Activated CD4-positive, alpha-beta memory T cell treated with anti-CD3 and anti-CD28 coated beads, Interleukin-2, amount 10 ng/mL, durations not matched to agents 7 days and 5 days (primary cell): Measurements from ENCODE around the gene CDH4. TPM values are rescaled to one million over a fixed set of nuclear protein-coding genes. Genes with fewer than 3 reads are reported as not detected.

ENCODE experiments used
- CTCF ChIA-PET: fragments of 350-600 bp; sonication (Branson Sonifier 250); formaldehyde crosslinking; loops from one replicate; lab custom pipeline; 2021; ENCODE audit warnings: antibody characterized with exemption, inconsistent platforms; lab: Charles Lee
- POLR2A ChIA-PET: fragments of 350-600 bp; sonication (Branson Sonifier 250); formaldehyde crosslinking; loops from one replicate; lab custom pipeline; 2021; ENCODE audit warnings: antibody characterized with exemption; lab: Charles Lee
- DNase-seq: peaks from one replicate; pipeline ENCODE4 v3.0.0-alpha.2; 2020
- H3K27ac Mint-ChIP-seq: one replicate; pipeline ENCODE4 v1.8.0; 2021; ENCODE audit warnings: mild to moderate bottlenecking, mixed read lengths
- H3K27me3 Mint-ChIP-seq: one replicate; pipeline ENCODE4 v1.8.0; 2021; ENCODE audit warnings: mixed read lengths
- H3K36me3 Mint-ChIP-seq: one replicate; pipeline ENCODE4 v1.8.0; 2021; ENCODE audit warnings: low read depth, mixed read lengths
- H3K4me1 Mint-ChIP-seq: one replicate; pipeline ENCODE4 v1.8.0; 2021; ENCODE audit warnings: mixed read lengths
- H3K4me3 Mint-ChIP-seq: one replicate; pipeline ENCODE4 v1.8.0; 2021; ENCODE audit warnings: mild to moderate bottlenecking, mixed read lengths
- H3K9me3 Mint-ChIP-seq: one replicate; pipeline ENCODE4 v1.8.0; 2021; ENCODE audit warnings: mixed read lengths
- total RNA-seq, 2 experiments: library from RNA; stranded (reverse); gene quantifications; one replicate each; pipeline ENCODE4 v1.2.3, GENCODE V29; 2021

The CDH4 gene
- total RNA-seq, 2 experiments from 2014 or later: 0.15 to 0.20 TPM

- Mint-ChIP-seq H3K4me3 (no peak overlapping the region), H3K4me1 (no peaks in the 10 kb centered on the region), H3K36me3 (no peaks in the 10 kb centered on the region), H3K27ac (no peak overlapping the region), H3K27me3 (no peaks in the 10 kb centered on the region), H3K9me3 (no peaks in the 10 kb centered on the region)
- no peak for DNase-seq
- CTCF ChIA-PET: no interaction called here
- POLR2A ChIA-PET: no interaction called here
Observed at GRCh38 chr20:61561111-61561830, 309.2 kb downstream of the CDH4 start.

GRCh38 chr20:61562491-61562890, 310.4 kb downstream of the CDH4 start:
- H3K4me3 Mint-ChIP-seq: no peak overlapping the region
- ChIA-PET POLR2A (no interaction called here), CTCF (no interaction called here)
- H3K27me3 Mint-ChIP-seq: no peaks in the 10 kb centered on the region
- no peaks in the 10 kb centered on the region for H3K36me3 Mint-ChIP-seq
- H3K9me3 Mint-ChIP-seq: no peaks in the 10 kb centered on the region
- H3K4me1 Mint-ChIP-seq: no peaks in the 10 kb centered on the region
- DNase-seq: no peak
- H3K27ac Mint-ChIP-seq: no peak overlapping the region

- no peak overlapping the region for H3K27ac Mint-ChIP-seq
- DNase-seq: no peak
- POLR2A ChIA-PET: no interaction called here
- H3K9me3 Mint-ChIP-seq: no peaks in the 10 kb centered on the region
- H3K27me3 Mint-ChIP-seq: no peaks in the 10 kb centered on the region
- no peaks in the 10 kb centered on the region for H3K4me1 Mint-ChIP-seq
- H3K36me3 Mint-ChIP-seq: no peaks in the 10 kb centered on the region
- CTCF ChIA-PET: no interaction called here
- no peak overlapping the region for H3K4me3 Mint-ChIP-seq
Observed at GRCh38 chr20:61562897-61563504, 310.9 kb downstream of the CDH4 start.

GRCh38 chr20:61564628-61565027, 312.6 kb downstream of the CDH4 start:
- Mint-ChIP-seq H3K4me1 (no peaks in the 10 kb centered on the region), H3K27ac (no peak overlapping the region), H3K36me3 (no peaks in the 10 kb centered on the region), H3K27me3 (no peaks in the 10 kb centered on the region), H3K4me3 (no peak overlapping the region), H3K9me3 (no peaks in the 10 kb centered on the region)
- ChIA-PET POLR2A (no interaction called here), CTCF (no interaction called here)
- no peak for DNase-seq

- Mint-ChIP-seq H3K27me3 (no peaks in the 10 kb centered on the region), H3K4me1 (no peaks in the 10 kb centered on the region), H3K9me3 (no peaks in the 10 kb centered on the region), H3K4me3 (no peak overlapping the region), H3K27ac (no peak overlapping the region), H3K36me3 (no peaks in the 10 kb centered on the region)
- POLR2A ChIA-PET: no interaction called here
- CTCF ChIA-PET: no interaction called here
- DNase-seq: no peak
Observed at GRCh38 chr20:61565791-61566190, 313.7 kb downstream of the CDH4 start.

- DNase-seq: no peak
- Mint-ChIP-seq H3K9me3 (no peaks in the 10 kb centered on the region), H3K27ac (no peak overlapping the region), H3K4me3 (no peak overlapping the region), H3K27me3 (no peaks in the 10 kb centered on the region), H3K4me1 (no peaks in the 10 kb centered on the region), H3K36me3 (no peaks in the 10 kb centered on the region)
- ChIA-PET POLR2A (no interaction called here), CTCF (no interaction called here)
Observed at GRCh38 chr20:61566691-61567090, 314.6 kb downstream of the CDH4 start.

- CTCF ChIA-PET: no interaction called here
- Mint-ChIP-seq H3K9me3 (no peaks in the 10 kb centered on the region), H3K27ac (no peak overlapping the region), H3K4me3 (no peak overlapping the region), H3K36me3 (no peaks in the 10 kb centered on the region), H3K27me3 (no peaks in the 10 kb centered on the region), H3K4me1 (no peaks in the 10 kb centered on the region)
- no peak for DNase-seq
- POLR2A ChIA-PET: no interaction called here
Observed at GRCh38 chr20:61567204-61567603, 315.1 kb downstream of the CDH4 start.

GRCh38 chr20:61569825-61570224, 317.8 kb downstream of the CDH4 start:
- no peaks in the 10 kb centered on the region for H3K27me3 Mint-ChIP-seq
- CTCF ChIA-PET: no interaction called here
- DNase-seq: no peak
- H3K27ac Mint-ChIP-seq: no peak overlapping the region
- H3K36me3 Mint-ChIP-seq: no peaks in the 10 kb centered on the region
- no peak overlapping the region for H3K4me3 Mint-ChIP-seq
- H3K4me1 Mint-ChIP-seq: no peaks in the 10 kb centered on the region
- POLR2A ChIA-PET: no interaction called here
- H3K9me3 Mint-ChIP-seq: no peaks in the 10 kb centered on the region

GRCh38 chr20:61570646-61571195, 318.7 kb downstream of the CDH4 start:
- Mint-ChIP-seq H3K27me3 (no peaks in the 10 kb centered on the region), H3K36me3 (no peaks in the 10 kb centered on the region), H3K9me3 (no peaks in the 10 kb centered on the region), H3K4me1 (no peaks in the 10 kb centered on the region), H3K4me3 (no peak overlapping the region), H3K27ac (no peak overlapping the region)
- ChIA-PET CTCF (no interaction called here), POLR2A (no interaction called here)
- DNase-seq: no peak

- DNase-seq: no peak
- Mint-ChIP-seq H3K27me3 (no peaks in the 10 kb centered on the region), H3K4me1 (no peaks in the 10 kb centered on the region), H3K36me3 (no peaks in the 10 kb centered on the region), H3K4me3 (no peak overlapping the region), H3K9me3 (no peaks in the 10 kb centered on the region), H3K27ac (no peak overlapping the region)
- CTCF ChIA-PET: no interaction called here
- POLR2A ChIA-PET: no interaction called here
Observed at GRCh38 chr20:61571221-61571620, 319.2 kb downstream of the CDH4 start.

- Mint-ChIP-seq H3K4me1 (no peaks in the 10 kb centered on the region), H3K27ac (no peak overlapping the region), H3K27me3 (no peaks in the 10 kb centered on the region), H3K4me3 (no peak overlapping the region), H3K36me3 (no peaks in the 10 kb centered on the region), H3K9me3 (no peaks in the 10 kb centered on the region)
- POLR2A ChIA-PET: no interaction called here
- DNase-seq: no peak
- CTCF ChIA-PET: no interaction called here
Observed at GRCh38 chr20:61571916-61572711, 320.1 kb downstream of the CDH4 start.

- POLR2A ChIA-PET: no interaction called here
Observed at GRCh38 chr20:61572789-61573188, 320.7 kb downstream of the CDH4 start.

More at GRCh38 chr20:61572789-61573188, 320.7 kb downstream of the CDH4 start:
- Mint-ChIP-seq H3K36me3 (no peaks in the 10 kb centered on the region), H3K27ac (no peak overlapping the region), H3K9me3 (no peaks in the 10 kb centered on the region), H3K4me3 (no peak overlapping the region), H3K27me3 (no peaks in the 10 kb centered on the region), H3K4me1 (no peaks in the 10 kb centered on the region)
- DNase-seq: no peak
- CTCF ChIA-PET: no interaction called here
